ENCODE data around the gene ANKRD62. TPM values are rescaled to one million over a fixed set of nuclear protein-coding genes. Genes with fewer than 3 reads are reported as not detected.
"Not testable (repeated sequence)": the region's sequence is repeated elsewhere in the genome, so short reads cannot be mapped to it uniquely, and the experiment has no call there.

Gene ANKRD62
- total RNA-seq, 2 donors from 2014 or later, result not detected

DNA sequence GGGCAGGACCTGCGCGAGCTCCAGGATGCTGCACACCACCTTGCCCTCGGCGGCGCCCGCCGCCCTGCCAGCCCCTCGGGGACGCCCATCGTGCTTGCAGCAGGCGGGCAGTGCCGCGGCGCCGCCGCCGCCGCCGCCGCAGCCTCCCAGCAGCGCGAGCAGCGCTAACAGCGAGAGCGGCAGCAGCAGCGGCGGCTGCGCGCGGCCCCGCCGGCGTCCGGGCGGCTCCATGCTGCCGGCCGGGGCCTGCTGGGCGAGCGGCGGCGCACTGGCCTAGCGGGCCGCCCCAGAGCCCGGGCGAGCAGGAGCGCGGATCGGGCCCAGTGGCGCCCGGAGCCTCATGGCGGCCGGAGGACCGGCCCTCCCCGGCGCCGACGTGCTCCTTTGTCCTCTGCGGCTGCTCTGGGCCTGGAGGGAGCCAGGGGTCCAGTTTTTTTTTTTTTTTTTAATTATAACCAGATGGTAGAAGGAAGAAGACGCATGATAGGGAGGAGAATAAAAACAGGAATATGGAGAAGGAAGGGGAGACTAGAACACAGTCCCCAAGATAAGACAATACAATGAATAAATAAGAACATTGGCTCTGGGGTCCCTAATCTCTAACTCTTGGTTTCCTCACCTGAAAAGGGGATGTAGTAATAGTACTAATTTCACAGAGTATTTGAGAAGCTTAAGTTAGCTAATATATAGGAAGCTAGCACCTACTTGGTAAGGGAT lies 17.1 kb upstream of the ANKRD62 start:
- Mint-ChIP-seq H3K9me3 (no peaks in the 10 kb centered on the region), H3K4me3 (no peak overlapping the region), H3K36me3 (no peaks in the 10 kb centered on the region), H3K4me1 (ENCODE audit: low read depth in 2 of 2) (no peaks in the 10 kb centered on the region), H3K27ac (no peak overlapping the region), H3K27me3 (peaks cover 15% of the 10 kb centered on the region in 2 donors)
- ATAC-seq (peak; percentile 60 to 81), DNase-seq (ENCODE audit: low spot score) (no peak)

GRCh38 chr18:12077994-12078393 lies 15.6 kb upstream of the ANKRD62 start:
- H3K27ac Mint-ChIP-seq; DNase-seq (ENCODE audit: low spot score); ATAC-seq; H3K4me1 Mint-ChIP-seq (ENCODE audit: low read depth in 2 of 2); H3K4me3 Mint-ChIP-seq; H3K9me3 Mint-ChIP-seq; H3K36me3 Mint-ChIP-seq: not testable (repeated sequence)
- peaks cover 17 to 22% of the 10 kb centered on the region in 2 donors for H3K27me3 Mint-ChIP-seq

- Mint-ChIP-seq H3K27me3 (peaks cover 13 to 26% of the 10 kb centered on the region in 2 donors), H3K36me3 (no peaks in the 10 kb centered on the region), H3K4me1 (ENCODE audit: low read depth in 2 of 2) (no peaks in the 10 kb centered on the region), H3K4me3 (no peak overlapping the region), H3K9me3 (no peaks in the 10 kb centered on the region), H3K27ac (no peak overlapping the region)
- DNase-seq (ENCODE audit: low spot score) (no peak), ATAC-seq (no peak)
These were observed 14.0 kb upstream of the ANKRD62 start for GRCh38 chr18:12079491-12080237.

DNA sequence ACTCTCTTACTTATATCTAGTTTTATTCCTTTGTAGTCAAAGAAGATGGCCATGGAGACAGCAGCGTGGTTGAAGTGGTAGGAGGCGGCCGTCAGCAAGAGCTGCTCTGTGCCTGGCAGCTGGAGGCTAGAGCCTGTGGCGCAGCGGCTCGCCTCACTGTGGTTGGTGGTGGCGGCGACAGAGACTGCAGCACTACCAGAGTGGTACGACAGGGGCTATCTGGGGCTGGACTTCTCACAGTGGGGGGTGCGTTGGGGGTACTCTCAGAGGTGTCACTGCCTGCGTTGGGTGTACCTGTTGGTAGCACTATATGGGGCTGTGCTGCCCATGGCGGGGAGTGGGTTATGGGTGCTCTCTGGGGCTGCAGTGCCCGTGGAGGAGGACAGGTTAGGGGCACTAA lies 8.5 kb upstream of the ANKRD62 start:
- peaks cover 2 to 15% of the 10 kb centered on the region in 2 donors for H3K27me3 Mint-ChIP-seq
- ATAC-seq (no peak), DNase-seq (ENCODE audit: low spot score) (no peak)
- H3K36me3 Mint-ChIP-seq, result no peaks in the 10 kb centered on the region
- H3K4me3 Mint-ChIP-seq, result no peak overlapping the region
- H3K27ac Mint-ChIP-seq, result no peak overlapping the region
- no peaks in the 10 kb centered on the region for H3K9me3 Mint-ChIP-seq
- no peaks in the 10 kb centered on the region for H3K4me1 Mint-ChIP-seq (ENCODE audit: low read depth in 2 of 2)

GRCh38 chr18:12085786-12086185 lies 7.9 kb upstream of the ANKRD62 start:
- Mint-ChIP-seq H3K27ac (no peak overlapping the region), H3K27me3 (peaks cover 2 to 15% of the 10 kb centered on the region in 2 donors), H3K4me1 (ENCODE audit: low read depth in 2 of 2) (no peaks in the 10 kb centered on the region), H3K4me3 (no peak overlapping the region), H3K9me3 (no peaks in the 10 kb centered on the region), H3K36me3 (no peaks in the 10 kb centered on the region)
- DNase-seq (ENCODE audit: low spot score), result no peak
- no peak for ATAC-seq

- Mint-ChIP-seq H3K4me1 (ENCODE audit: low read depth in 2 of 2) (no peaks in the 10 kb centered on the region), H3K36me3 (no peaks in the 10 kb centered on the region), H3K9me3 (no peaks in the 10 kb centered on the region), H3K27me3 (peaks cover 2 to 15% of the 10 kb centered on the region in 2 donors), H3K27ac (no peak overlapping the region), H3K4me3 (no peak overlapping the region)
- DNase-seq (ENCODE audit: low spot score), result no peak
- ATAC-seq, result peak; percentile 39 to 41
These were observed 7.4 kb upstream of the ANKRD62 start for GRCh38 chr18:12086249-12086648.

GRCh38 chr18:12086677-12087470 lies 6.8 kb upstream of the ANKRD62 start:
- Mint-ChIP-seq H3K4me3 (no peak overlapping the region), H3K36me3 (no peaks in the 10 kb centered on the region), H3K27ac (no peak overlapping the region), H3K27me3 (peaks cover 2 to 15% of the 10 kb centered on the region in 2 donors), H3K9me3 (no peaks in the 10 kb centered on the region), H3K4me1 (ENCODE audit: low read depth in 2 of 2) (no peaks in the 10 kb centered on the region)
- ATAC-seq, result peak; percentile 14 to 29
- DNase-seq (ENCODE audit: low spot score), result no peak

DNA sequence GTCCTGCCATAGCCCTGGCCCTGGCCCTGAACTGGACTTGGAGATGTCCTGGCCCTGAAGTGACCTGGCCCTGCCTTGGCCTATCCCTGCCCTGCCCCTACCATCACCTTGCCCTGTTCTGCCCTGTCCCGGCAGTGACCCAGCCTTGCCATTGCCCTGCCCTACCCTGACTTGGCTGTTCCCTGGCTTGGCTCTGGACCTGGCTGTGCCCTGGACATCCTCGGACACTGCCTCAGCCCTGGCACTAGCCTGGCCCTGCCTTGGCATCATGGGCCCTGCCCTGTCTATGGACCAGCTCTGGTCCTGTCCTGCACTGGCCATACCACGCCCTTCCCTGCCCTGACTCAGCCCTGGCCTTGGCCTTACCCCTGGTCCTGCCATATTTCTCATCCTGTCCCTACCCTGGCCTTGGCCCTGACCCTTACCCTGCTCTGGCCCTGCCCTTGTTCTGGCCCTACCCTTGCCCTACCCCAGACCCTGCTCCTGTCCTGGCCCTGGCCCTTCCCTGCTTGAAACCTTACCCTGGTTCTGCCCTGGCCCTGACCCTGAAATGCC lies 6.1 kb upstream of the ANKRD62 start:
- peak; percentile 18 to 24 for ATAC-seq
- Mint-ChIP-seq H3K4me3 (no peak overlapping the region), H3K27me3 (peaks cover 0 to 9% of the 10 kb centered on the region in 2 donors)

GRCh38 chr18:12088096-12088495 lies 5.5 kb upstream of the ANKRD62 start:
- Mint-ChIP-seq H3K9me3 (no peaks in the 10 kb centered on the region), H3K27ac (no peak overlapping the region)

More for the DNA sequence above, 6.1 kb upstream of the ANKRD62 start:
- no peaks in the 10 kb centered on the region for H3K36me3 Mint-ChIP-seq
- H3K4me1 Mint-ChIP-seq (ENCODE audit: low read depth in 2 of 2), result no peaks in the 10 kb centered on the region
- no peak overlapping the region for H3K27ac Mint-ChIP-seq
- H3K9me3 Mint-ChIP-seq, result no peaks in the 10 kb centered on the region
- DNase-seq (ENCODE audit: low spot score), result no peak

GRCh38 chr18:12088731-12089375 lies 4.8 kb upstream of the ANKRD62 start:
- no peaks in the 10 kb centered on the region for H3K4me1 Mint-ChIP-seq (ENCODE audit: low read depth in 2 of 2)
- H3K27me3 Mint-ChIP-seq, result peaks cover 0 to 7% of the 10 kb centered on the region in 2 donors
- H3K4me3 Mint-ChIP-seq, result no peak overlapping the region
- no peaks in the 10 kb centered on the region for H3K36me3 Mint-ChIP-seq
- H3K27ac Mint-ChIP-seq, result no peak overlapping the region
- DNase-seq (ENCODE audit: low spot score) (no peak), ATAC-seq (peak; percentile 1 to 2)
- H3K9me3 Mint-ChIP-seq, result no peaks in the 10 kb centered on the region

More at GRCh38 chr18:12088096-12088495, 5.5 kb upstream of the ANKRD62 start:
- H3K27me3 Mint-ChIP-seq, result peaks cover 0 to 8% of the 10 kb centered on the region in 2 donors
- peak; percentile 17 to 30 for ATAC-seq
- no peak overlapping the region for H3K4me3 Mint-ChIP-seq
- no peaks in the 10 kb centered on the region for H3K4me1 Mint-ChIP-seq (ENCODE audit: low read depth in 2 of 2)
- no peaks in the 10 kb centered on the region for H3K36me3 Mint-ChIP-seq
- DNase-seq (ENCODE audit: low spot score), result no peak

DNA sequence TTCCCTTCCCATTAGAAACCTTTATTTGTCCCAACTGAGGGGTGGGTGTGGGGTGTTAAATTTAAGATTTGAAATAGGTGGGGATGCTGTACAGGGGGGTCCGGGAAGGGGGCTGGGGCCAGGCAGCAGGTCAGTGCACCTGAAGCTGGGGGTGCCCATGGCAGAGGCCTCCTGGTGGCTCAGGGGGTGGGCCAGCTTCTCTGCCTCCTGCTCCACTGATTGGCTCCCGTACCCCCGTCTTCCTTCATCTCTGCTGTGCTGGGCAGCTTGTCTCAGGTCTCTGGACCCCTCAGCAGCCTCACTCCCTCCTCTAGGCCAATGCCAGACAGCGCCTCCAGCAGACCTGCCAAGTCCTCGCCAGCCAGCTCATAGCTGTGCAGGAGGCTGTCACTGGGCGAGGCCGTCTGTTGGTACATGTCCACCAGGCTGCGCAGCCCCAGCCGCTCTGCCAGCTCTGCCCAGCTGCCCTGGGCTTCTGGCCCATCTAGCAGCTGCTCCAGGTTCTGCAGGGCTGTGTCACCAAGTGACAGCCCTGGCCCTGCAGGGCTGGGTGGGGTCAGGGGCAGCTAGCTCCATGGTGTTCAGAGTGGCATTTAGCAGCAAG lies 2.0 kb upstream of the ANKRD62 start:
- no peak overlapping the region for H3K4me3 Mint-ChIP-seq
- no peaks in the 10 kb centered on the region for H3K4me1 Mint-ChIP-seq (ENCODE audit: low read depth in 2 of 2)
- no peak for DNase-seq (ENCODE audit: low spot score)
- no peak overlapping the region for H3K27ac Mint-ChIP-seq
- H3K9me3 Mint-ChIP-seq, result no peaks in the 10 kb centered on the region
- H3K36me3 Mint-ChIP-seq, result no peaks in the 10 kb centered on the region
- ATAC-seq, result no peak
- peaks cover 0 to under 1% of the 10 kb centered on the region in 2 donors for H3K27me3 Mint-ChIP-seq

GRCh38 chr18:12092398-12093229 lies 1.0 kb upstream of the ANKRD62 start:
- ATAC-seq, result peak; percentile 7 to 32
- no peak overlapping the region for H3K4me3 Mint-ChIP-seq
- no peaks in the 10 kb centered on the region for H3K9me3 Mint-ChIP-seq
- H3K27ac Mint-ChIP-seq, result no peak overlapping the region
- H3K36me3 Mint-ChIP-seq, result no peaks in the 10 kb centered on the region
- H3K27me3 Mint-ChIP-seq, result peaks cover 0 to 10% of the 10 kb centered on the region in 2 donors
- H3K4me1 Mint-ChIP-seq (ENCODE audit: low read depth in 2 of 2), result no peaks in the 10 kb centered on the region
- DNase-seq (ENCODE audit: low spot score), result no peak

Measured in natural killer cell treated with Interleukin-12 subunit alpha and Interleukin-12 subunit beta and Interleukin-15 and Interleukin-18, amount 100 ng/mL, for 72 hours (primary cell).